Eye (tissue), 1 donor: ENCODE data around the gene KCND1.
A peak's percentile ranks its signal among the peaks of the same experiment; 100 is the strongest.

ENCODE experiments used
- DNase-seq: peaks from one replicate; pipeline ENCODE4 v3.0.0-alpha.2; 2015

Gene KCND1

GRCh38 chrX:48937054-48937907 lies 34.4 kb downstream of the KCND1 start:
- DNase-seq, result peak; percentile 2

GRCh38 chrX:48936429-48937053 lies 35.1 kb downstream of the KCND1 start:
- DNase-seq, result no peak

GRCh38 chrX:48935301-48935670 lies 36.4 kb downstream of the KCND1 start:
- no peak for DNase-seq

- no peak for DNase-seq
Measured at GRCh38 chrX:48934581-48935300, 36.9 kb downstream of the KCND1 start.

- DNase-seq, result no peak
Measured at GRCh38 chrX:48933757-48934156, 37.9 kb downstream of the KCND1 start.

- no peak for DNase-seq
Measured at GRCh38 chrX:48927736-48928382, 43.8 kb downstream of the KCND1 start.

GRCh38 chrX:48927123-48927522 lies 44.5 kb downstream of the KCND1 start:
- no peak for DNase-seq

GRCh38 chrX:48924270-48924669 lies 47.4 kb downstream of the KCND1 start:
- DNase-seq, result no peak

GRCh38 chrX:48923771-48924170 lies 47.9 kb downstream of the KCND1 start:
- no peak for DNase-seq

GRCh38 chrX:48920718-48921104 lies 50.9 kb downstream of the KCND1 start:
- DNase-seq, result no peak

- DNase-seq, result peak; percentile 11
Measured at GRCh38 chrX:48919947-48920717, 51.5 kb downstream of the KCND1 start.

GRCh38 chrX:48919360-48919841 lies 52.2 kb downstream of the KCND1 start:
- DNase-seq, result no peak

GRCh38 chrX:48918643-48919340 lies 52.9 kb downstream of the KCND1 start, which contains the start of gene PIM2:
Gene PIM2, minus strand, starts transcription at chrX:48919024. Its CDS starts 190 bp downstream, at chrX:48918834.
- peak; percentile 93 for DNase-seq

- DNase-seq, result no peak
Measured at GRCh38 chrX:48918301-48918642, 53.4 kb downstream of the KCND1 start.

- peak; percentile 96 for DNase-seq
Measured at GRCh38 chrX:48917139-48918001, 54.3 kb downstream of the KCND1 start.

GRCh38 chrX:48914593-48915493 lies 56.8 kb downstream of the KCND1 start:
- no peak for DNase-seq

- DNase-seq, result no peak
Measured at GRCh38 chrX:48913605-48914366, 57.9 kb downstream of the KCND1 start.

GRCh38 chrX:48911412-48912182 lies 60.0 kb downstream of the KCND1 start, which contains the start of gene SLC35A2:
Gene SLC35A2, minus strand, starts transcription at chrX:48911646. Its CDS starts 10 bp downstream, at chrX:48911636.
- peak; percentile 92 for DNase-seq
